ENCODE results near the gene OSBPL10. TPM values are rescaled to one million over a fixed set of nuclear protein-coding genes. Genes with fewer than 3 reads are reported as not detected.

OSBPL10 gene
- total RNA-seq, 1 donor from 2014 or later, result 27.8 TPM

- H3K27me3 Mint-ChIP-seq (ENCODE audit: low read depth), result no peaks in the 10 kb centered on the region
- H3K4me1 Mint-ChIP-seq, result peaks cover 28% of the 10 kb centered on the region
- TF ChIP-seq CTCF (IDR thresholded peaks at IDR 0.05; ENCODE audit: unreplicated experiment), result no peak
- H3K4me3 Mint-ChIP-seq, result no peak overlapping the region
- H3K9me3 Mint-ChIP-seq, result no peaks in the 10 kb centered on the region
- DNase-seq (ENCODE audit: low spot score in 2 of 2, unreplicated experiment in 2 of 2), result no peak
- peak overlapping the region; percentile 60 for H3K27ac Mint-ChIP-seq
- H3K36me3 Mint-ChIP-seq, result no peaks in the 10 kb centered on the region
Measured at GRCh38 chr3:31968927-31969418, 12.1 kb downstream of the OSBPL10 start.

GRCh38 chr3:31968369-31968926 is 12.6 kb downstream of the OSBPL10 start:
- H3K9me3 Mint-ChIP-seq, result no peaks in the 10 kb centered on the region
- H3K36me3 Mint-ChIP-seq, result no peaks in the 10 kb centered on the region
- peaks cover 28% of the 10 kb centered on the region for H3K4me1 Mint-ChIP-seq
- DNase-seq (ENCODE audit: low spot score in 2 of 2, unreplicated experiment in 2 of 2), result no peak
- peak overlapping the region; percentile 60 for H3K27ac Mint-ChIP-seq
- H3K4me3 Mint-ChIP-seq, result no peak overlapping the region
- no peak for TF ChIP-seq CTCF (IDR thresholded peaks at IDR 0.05; ENCODE audit: unreplicated experiment)
- peaks cover 1% of the 10 kb centered on the region for H3K27me3 Mint-ChIP-seq (ENCODE audit: low read depth)

GRCh38 chr3:31967592-31967991 is 13.5 kb downstream of the OSBPL10 start:
- TF ChIP-seq CTCF (IDR thresholded peaks at IDR 0.05; ENCODE audit: unreplicated experiment), result no peak
- H3K27ac Mint-ChIP-seq, result peak overlapping the region; percentile 30
- no peaks in the 10 kb centered on the region for H3K9me3 Mint-ChIP-seq
- H3K4me3 Mint-ChIP-seq, result no peak overlapping the region
- peaks cover 28% of the 10 kb centered on the region for H3K4me1 Mint-ChIP-seq
- DNase-seq (ENCODE audit: low spot score in 2 of 2, unreplicated experiment in 2 of 2), result no peak
- H3K27me3 Mint-ChIP-seq (ENCODE audit: low read depth), result peaks cover 1% of the 10 kb centered on the region
- no peaks in the 10 kb centered on the region for H3K36me3 Mint-ChIP-seq

- peaks cover 1% of the 10 kb centered on the region for H3K27me3 Mint-ChIP-seq (ENCODE audit: low read depth)
- no peak for TF ChIP-seq CTCF (IDR thresholded peaks at IDR 0.05; ENCODE audit: unreplicated experiment)
- DNase-seq (ENCODE audit: low spot score in 2 of 2, unreplicated experiment in 2 of 2), result no peak
- H3K4me1 Mint-ChIP-seq, result peaks cover 28% of the 10 kb centered on the region
- H3K4me3 Mint-ChIP-seq, result no peak overlapping the region
- H3K9me3 Mint-ChIP-seq, result no peaks in the 10 kb centered on the region
- no peak overlapping the region for H3K27ac Mint-ChIP-seq
- H3K36me3 Mint-ChIP-seq, result no peaks in the 10 kb centered on the region
Measured at GRCh38 chr3:31966978-31967591, 14.0 kb downstream of the OSBPL10 start.

GRCh38 chr3:31962801-31963205 is 18.3 kb downstream of the OSBPL10 start:
- no peak overlapping the region for H3K27ac Mint-ChIP-seq
- H3K4me1 Mint-ChIP-seq, result peaks cover 33% of the 10 kb centered on the region
- DNase-seq (ENCODE audit: low spot score in 2 of 2, unreplicated experiment in 2 of 2), result no peak
- no peaks in the 10 kb centered on the region for H3K9me3 Mint-ChIP-seq
- H3K27me3 Mint-ChIP-seq (ENCODE audit: low read depth), result peaks cover 4% of the 10 kb centered on the region
- no peak overlapping the region for H3K4me3 Mint-ChIP-seq
- H3K36me3 Mint-ChIP-seq, result no peaks in the 10 kb centered on the region
- TF ChIP-seq CTCF (IDR thresholded peaks at IDR 0.05; ENCODE audit: unreplicated experiment), result no peak

Data from mesothelial cell of epicardium (in vitro differentiated cells).